Endothelial cell of umbilical vein (primary cell): ENCODE measurements around the gene PTCH1. TPM values are rescaled to one million over a fixed set of nuclear protein-coding genes. Genes with fewer than 3 reads are reported as not detected.

Experiments used
- BruUV-seq: library from RNA; stranded (reverse); fragments of 400-500 nt; replicated peaks from 2 replicates; lab custom pipeline; 2021; lab: Mats Ljungman, UMichigan
- CTCF ChIA-PET: fragments of 300-600, 350-600 bp; sonication (Branson Sonifier 250); formaldehyde crosslinking; loops from one replicate; lab custom pipeline; 2021; ENCODE audit warnings: antibody characterized with exemption, inconsistent platforms; lab: Charles Lee
- POLR2A ChIA-PET: fragments of 300-600, 350-600 bp; sonication (Branson Sonifier 250); formaldehyde crosslinking; loops from one replicate; lab custom pipeline; 2021; ENCODE audit warnings: antibody characterized with exemption, inconsistent platforms; lab: Charles Lee
- DNase-seq: peaks from one replicate; pipeline ENCODE4 v3.0.0-alpha.2; 2011; ENCODE audit warnings: low read depth, low spot score
- FAIRE-seq: peaks from 2 replicates; lab custom pipeline; 2011; peaks lifted over from hg19 to GRCh38; lab: Jason Lieb, UNC
- H2AFZ ChIP-seq: 2 replicates; pipeline ENCODE4 v1.6.0; 2012; ENCODE audit warnings: low read depth, low read length, control low read depth, inconsistent platforms
- H3K27ac ChIP-seq: 2 replicates; pipeline ENCODE4 v1.5.1; 2011; ENCODE audit warnings: low read depth, mild to moderate bottlenecking, control low read depth, low read length, moderate library complexity; ENCODE audit not compliant: insufficient read depth
- H3K27me3 ChIP-seq, 2 experiments: 2 replicates each; pipeline versions ENCODE4 v1.6.0 to v1.6.1; 2011; ENCODE audit warnings: low read length in 2 of 2, mixed read lengths in 1 of 2; ENCODE audit not compliant: control insufficient read depth in 2 of 2, insufficient read depth in 2 of 2
- H3K36me3 ChIP-seq, 2 experiments: 2 replicates in 1 of 2; 3 replicates in 1 of 2; pipeline ENCODE4 v1.5.1; 2011; ENCODE audit warnings: low read length in 2 of 2, mild to moderate bottlenecking in 1 of 2, moderate library complexity in 1 of 2; ENCODE audit not compliant: control insufficient read depth in 2 of 2, insufficient read depth in 2 of 2; ENCODE audit errors: extremely low read depth in 1 of 2
- H3K4me1 ChIP-seq: 3 replicates; pipeline ENCODE4 v1.5.1; 2011; ENCODE audit warnings: mild to moderate bottlenecking, low read length; ENCODE audit not compliant: control insufficient read depth, insufficient read depth; ENCODE audit errors: extremely low read depth
- H3K4me2 ChIP-seq: 2 replicates; pipeline ENCODE4 v1.6.1; 2011; ENCODE audit warnings: low read length, control low read depth, mixed read lengths; ENCODE audit not compliant: insufficient read depth
- H3K4me3 ChIP-seq, 3 experiments: fragments of 200-600 bp in 1 of 3; sonication (generic), shearing (Covaris generic) in 1 of 3; replicated peaks in 1 of 3; 2 replicates each; pipeline ENCODE4 v1.5.1; 2011 to 2016; ENCODE audit warnings: control low read depth in 3 of 3, low read length in 3 of 3, mild to moderate bottlenecking in 2 of 3, inconsistent platforms in 1 of 3, low read depth in 1 of 3, moderate library complexity in 1 of 3; ENCODE audit not compliant: insufficient read depth in 1 of 3
- H3K79me2 ChIP-seq: 2 replicates; pipeline ENCODE4 v1.6.0; 2012; ENCODE audit warnings: low read length, inconsistent platforms; ENCODE audit not compliant: control insufficient read depth, insufficient read depth
- H3K9ac ChIP-seq: replicated peaks from 2 replicates; pipeline ENCODE3; 2011; ENCODE audit warnings: low read length, control low read depth; ENCODE audit not compliant: insufficient read depth; ENCODE audit errors: extremely low read depth
- H3K9me1 ChIP-seq: replicated peaks from 3 replicates; pipeline ENCODE4 v1.6.0; 2011; ENCODE audit warnings: mild to moderate bottlenecking, low read length; ENCODE audit not compliant: control insufficient read depth, insufficient read depth; ENCODE audit errors: extremely low read depth
- H3K9me3 ChIP-seq: replicated peaks from 2 replicates; pipeline ENCODE4 v1.5.1; 2012; ENCODE audit warnings: low read length, inconsistent platforms; ENCODE audit not compliant: control insufficient read depth, insufficient read depth
- H4K20me1 ChIP-seq: replicated peaks from 2 replicates; pipeline ENCODE3; 2011; ENCODE audit warnings: mild to moderate bottlenecking, low read length; ENCODE audit not compliant: control insufficient read depth, insufficient read depth; ENCODE audit errors: extremely low read depth
- CTCF ChIP-seq, 2 donors: IDR thresholded peaks; 1 replicate in 1 of 2; 2 replicates in 1 of 2; pipeline ENCODE4 v1.5.1; 2011; ENCODE audit warnings: low read length in 2 of 2, mild to moderate bottlenecking in 2 of 2, moderate library complexity in 2 of 2, control low read depth in 1 of 2, inconsistent platforms in 1 of 2, low read depth in 1 of 2; ENCODE audit not compliant: insufficient read depth in 1 of 2; ENCODE audit errors: extremely low read depth in 1 of 2
- EZH2 ChIP-seq: IDR thresholded peaks from 2 replicates; pipeline ENCODE4 v1.6.1; 2012; ENCODE audit warnings: borderline replicate concordance, low read depth, mild to moderate bottlenecking, moderate library complexity, low read length, inconsistent platforms; ENCODE audit not compliant: severe bottlenecking
- FOS ChIP-seq: IDR thresholded peaks from 2 replicates; pipeline ENCODE4 v1.6.1; 2011; ENCODE audit warnings: mild to moderate bottlenecking, low read length, moderate library complexity, borderline replicate concordance; ENCODE audit not compliant: insufficient read depth
- GATA2 ChIP-seq: IDR thresholded peaks from 2 replicates; pipeline ENCODE4 v1.7.0; 2011; ENCODE audit warnings: low read depth, mild to moderate bottlenecking, moderate library complexity, mixed read lengths, low read length; ENCODE audit not compliant: insufficient read length, insufficient read depth
- JUN ChIP-seq: IDR thresholded peaks from 2 replicates; pipeline ENCODE4 v1.6.1; 2011; ENCODE audit warnings: borderline replicate concordance, low read depth; ENCODE audit not compliant: insufficient read length, insufficient read depth
- MAX ChIP-seq: IDR thresholded peaks from 2 replicates; pipeline ENCODE4 v1.6.1; 2011; ENCODE audit not compliant: insufficient read depth, insufficient read length
- MYC ChIP-seq: IDR thresholded peaks from one replicate; pipeline ENCODE4 v1.6.1; 2011; ENCODE audit warnings: mild to moderate bottlenecking, low read depth, low read length
- POLR2A ChIP-seq: IDR thresholded peaks from 2 replicates; pipeline ENCODE4 v1.6.1; 2012; ENCODE audit warnings: low read depth, mild to moderate bottlenecking, control low read depth, low read length
- POLR2AphosphoS5 ChIP-seq: IDR thresholded peaks from 2 replicates; pipeline ENCODE4 v1.6.1; 2012; ENCODE audit warnings: low read depth, mild to moderate bottlenecking, control low read depth, low read length, moderate library complexity; ENCODE audit not compliant: insufficient read depth
- dilution Hi-C: fragments of 300-500 bp; cut with MboI; formaldehyde crosslinking; loops from one replicate; pipeline ENCODE4 v1.15.0; 2019; ENCODE audit warnings: low sequenced_read_pairs; ENCODE audit not compliant: extremely low pct_ligation_motif_present
- intact Hi-C: fragments of 100-400 bp; cut with micrococcal nuclease; formaldehyde crosslinking; loops from one replicate; pipeline ENCODE4 v1.10.0; 2022
- polyA plus RNA-seq, 4 experiments: library from polyadenylated mRNA; depleted of rRNA in 3 of 4; stranded (reverse) in 3 of 4; unstranded in 1 of 4; fragments of >200 nt; gene quantifications; 2 replicates each; pipeline versions ENCODE4 v1.2.1 to v1.2.3, GENCODE V29; 2011 to 2012; ENCODE audit warnings: missing spikeins in 1 of 4
- total RNA-seq: library from RNA; stranded (reverse); gene quantifications from 2 replicates; pipeline ENCODE4 v1.2.3, GENCODE V29; 2021

PTCH1 gene
- total and polyA plus RNA-seq, 2 donors (not counting 3 experiments of a cell fraction or from before 2014, with no cell fraction given): 3.9 to 12.1 TPM

- H3K4me3 ChIP-seq: no peak overlapping the region
- H3K9me1 ChIP-seq: no peaks in the 10 kb centered on the region
- H2AFZ ChIP-seq: no peak overlapping the region
- no peak overlapping the region for H3K4me2 ChIP-seq
- no peaks in the 10 kb centered on the region for H3K79me2 ChIP-seq
- no peaks in the 10 kb centered on the region for H3K4me1 ChIP-seq
- FAIRE-seq: no peak
- H3K9ac ChIP-seq: no peak overlapping the region
- no peak for DNase-seq
- dilution Hi-C loops (no loop called here), intact Hi-C loops (no loop called here)
- ChIA-PET CTCF (no interaction called here), POLR2A (no interaction called here)
- no peaks in the 10 kb centered on the region for H3K36me3 ChIP-seq
- no TSS peak for BruUV-seq
- H4K20me1 ChIP-seq: no peaks in the 10 kb centered on the region
- no peak for TF ChIP-seq FOS
- no peak for TF ChIP-seq POLR2A
- TF ChIP-seq GATA2: no peak
- TF ChIP-seq POLR2AphosphoS5: no peak
- no peak for TF ChIP-seq JUN
- TF ChIP-seq CTCF (IDR thresholded peaks at IDR 0.05; ENCODE audit: extremely low read depth in 1 of 2, insufficient read depth in 1 of 2, low read depth in 1 of 2, low read length in 2 of 2): no peak
- TF ChIP-seq MAX: no peak
- no peak for TF ChIP-seq MYC
- no peak for TF ChIP-seq EZH2
- no peak overlapping the region for H3K27ac ChIP-seq
- no peaks in the 10 kb centered on the region for H3K9me3 ChIP-seq
- H3K27me3 ChIP-seq: peaks cover 12 to 20% of the 10 kb centered on the region in 2 experiments
Observed at GRCh38 chr9:95556521-95556920, 39.8 kb upstream of the PTCH1 start.
